ENCODE data around the gene CHADL. TPM values are rescaled to one million over a fixed set of nuclear protein-coding genes. Genes with fewer than 3 reads are reported as not detected.
"Not testable (repeated sequence)": the region's sequence is repeated elsewhere in the genome, so short reads cannot be mapped to it uniquely, and the experiment has no call there.

CHADL gene
- total and polyA plus RNA-seq, 4 experiments from 2014 or later, result 0.10 to 1.0 (median 0.47) TPM

- peaks cover 24 to 69% of the 10 kb centered on the region in 2 donors for H3K36me3 Mint-ChIP-seq
These were observed 27.2 kb upstream of the CHADL start for GRCh38 chr22:41267958-41268357.

GRCh38 chr22:41264408-41264941 lies 23.7 kb upstream of the CHADL start:
- Histone ChIP-seq H3K27me3 (ENCODE audit: insufficient read depth, low read length) (no peaks in the 10 kb centered on the region), H3K27ac (ENCODE audit: low read depth, low read length) (no peak overlapping the region), H3K9me3 (ENCODE audit: control insufficient read depth in 1 of 2, low read length in 2 of 2) (no peaks in the 10 kb centered on the region), H3K4me1 (ENCODE audit: insufficient read depth, low read length) (no peaks in the 10 kb centered on the region), H3K4me3 (ENCODE audit: low read length in 2 of 2) (no peak overlapping the region), H3K36me3 (ENCODE audit: insufficient read depth, low read length) (peaks cover 75% of the 10 kb centered on the region)
- POLR2A ChIA-PET (ENCODE audit: partially characterized antibody), result no interaction called here
- peaks cover 32 to 74% of the 10 kb centered on the region in 2 donors for H3K36me3 Mint-ChIP-seq
- H3K27ac Mint-ChIP-seq, result peak overlapping the region in 2 of 7 donors; percentile 27 to 75
- no peak for DNase-seq
- intact Hi-C loops (cut with micrococcal nuclease), result no loop called here
- peaks cover 0 to 3% (median under 1%) of the 10 kb centered on the region in 4 donors for H3K4me1 Mint-ChIP-seq
- no peaks in the 10 kb centered on the region for H3K9me3 Mint-ChIP-seq
- H3K27me3 Mint-ChIP-seq, result no peaks in the 10 kb centered on the region
- CTCF ChIA-PET (ENCODE audit: partially characterized antibody), result interaction anchor here (1.8 kb wide), 1 partner anchor 37 kb away, joined by 7 read pairs; the partner anchor contains the start of gene ZC3H7B
- no peak overlapping the region for H3K4me3 Mint-ChIP-seq

More at GRCh38 chr22:41267958-41268357, 27.2 kb upstream of the CHADL start:
- Histone ChIP-seq H3K4me3 (ENCODE audit: low read length in 2 of 2) (no peak overlapping the region), H3K9me3 (ENCODE audit: control insufficient read depth in 1 of 2, low read length in 2 of 2) (no peaks in the 10 kb centered on the region), H3K36me3 (ENCODE audit: insufficient read depth, low read length) (peaks cover 62% of the 10 kb centered on the region), H3K27ac (ENCODE audit: low read depth, low read length) (no peak overlapping the region), H3K4me1 (ENCODE audit: insufficient read depth, low read length) (no peaks in the 10 kb centered on the region), H3K27me3 (ENCODE audit: insufficient read depth, low read length) (no peaks in the 10 kb centered on the region)
- POLR2A ChIA-PET (ENCODE audit: partially characterized antibody), result no interaction called here
- Mint-ChIP-seq H3K4me1 (peaks cover 0 to 3% (median 2%) of the 10 kb centered on the region in 4 donors), H3K9me3 (no peaks in the 10 kb centered on the region), H3K4me3 (no peak overlapping the region), H3K27me3 (no peaks in the 10 kb centered on the region), H3K27ac (no peak overlapping the region)
- no peak for DNase-seq
- intact Hi-C loops (cut with micrococcal nuclease), result no loop called here
- CTCF ChIA-PET (ENCODE audit: partially characterized antibody), result interaction anchor here (0.7 kb wide), 1 partner anchor 10 kb away, joined by 3 read pairs; no protein-coding TSS in a partner anchor

- peaks cover 74% of the 10 kb centered on the region for H3K36me3 ChIP-seq (ENCODE audit: insufficient read depth, low read length)
- H3K9me3 Mint-ChIP-seq, result no peaks in the 10 kb centered on the region
- intact Hi-C loops (cut with micrococcal nuclease), result no loop called here
- no peak overlapping the region for H3K4me3 Mint-ChIP-seq
- no peaks in the 10 kb centered on the region for H3K27me3 ChIP-seq (ENCODE audit: insufficient read depth, low read length)
- H3K4me1 ChIP-seq (ENCODE audit: insufficient read depth, low read length), result no peaks in the 10 kb centered on the region
- peaks cover 0 to 2% (median 0%) of the 10 kb centered on the region in 4 donors for H3K4me1 Mint-ChIP-seq
- no peak for DNase-seq
- peak overlapping the region in 3 of 7 donors; percentile 29 to 42 (median 31) for H3K27ac Mint-ChIP-seq
- ChIA-PET CTCF (ENCODE audit: partially characterized antibody) (no interaction called here), POLR2A (ENCODE audit: partially characterized antibody) (no interaction called here)
- H3K36me3 Mint-ChIP-seq, result peaks cover 36 to 73% of the 10 kb centered on the region in 2 donors
- H3K9me3 ChIP-seq (ENCODE audit: control insufficient read depth in 1 of 2, low read length in 2 of 2), result no peaks in the 10 kb centered on the region
- no peak overlapping the region for H3K4me3 ChIP-seq (ENCODE audit: low read length in 2 of 2)
- no peak overlapping the region for H3K27ac ChIP-seq (ENCODE audit: low read depth, low read length)
- H3K27me3 Mint-ChIP-seq, result no peaks in the 10 kb centered on the region
These were observed 23.0 kb upstream of the CHADL start for GRCh38 chr22:41263704-41264103.

GRCh38 chr22:41262250-41262765 lies 21.6 kb upstream of the CHADL start:
- H3K27ac Mint-ChIP-seq, result peak overlapping the region in 2 of 7 donors; percentile 7 to 49
- no peaks in the 10 kb centered on the region for H3K9me3 Mint-ChIP-seq
- DNase-seq, result no peak
- POLR2A ChIA-PET (ENCODE audit: partially characterized antibody), result interaction anchor here (1.2 kb wide), 1 partner anchor 40 kb away, joined by 3 read pairs; the partner anchor contains the start of gene ZC3H7B
- H3K4me1 Mint-ChIP-seq, result peaks cover 0 to 2% (median 0%) of the 10 kb centered on the region in 4 donors
- no peak overlapping the region for H3K4me3 Mint-ChIP-seq
- Histone ChIP-seq H3K27ac (ENCODE audit: low read depth, low read length) (no peak overlapping the region), H3K4me1 (ENCODE audit: insufficient read depth, low read length) (no peaks in the 10 kb centered on the region), H3K27me3 (ENCODE audit: insufficient read depth, low read length) (no peaks in the 10 kb centered on the region), H3K36me3 (ENCODE audit: insufficient read depth, low read length) (peaks cover 71% of the 10 kb centered on the region), H3K4me3 (ENCODE audit: low read length in 2 of 2) (no peak overlapping the region), H3K9me3 (ENCODE audit: control insufficient read depth in 1 of 2, low read length in 2 of 2) (no peaks in the 10 kb centered on the region)
- intact Hi-C loops (cut with micrococcal nuclease), result no loop called here
- H3K27me3 Mint-ChIP-seq, result no peaks in the 10 kb centered on the region
- CTCF ChIA-PET (ENCODE audit: partially characterized antibody), result interaction anchor here (1.0 kb wide), 1 partner anchor 8 kb away, joined by 3 read pairs; no protein-coding TSS in a partner anchor
- peaks cover 38 to 75% of the 10 kb centered on the region in 2 donors for H3K36me3 Mint-ChIP-seq

- Histone ChIP-seq H3K27ac (ENCODE audit: low read depth, low read length) (no peak overlapping the region), H3K27me3 (ENCODE audit: insufficient read depth, low read length) (no peaks in the 10 kb centered on the region), H3K36me3 (ENCODE audit: insufficient read depth, low read length) (peaks cover 73% of the 10 kb centered on the region), H3K4me1 (ENCODE audit: insufficient read depth, low read length) (no peaks in the 10 kb centered on the region), H3K9me3 (ENCODE audit: control insufficient read depth in 1 of 2, low read length in 2 of 2) (no peaks in the 10 kb centered on the region), H3K4me3 (ENCODE audit: low read length in 2 of 2) (no peak overlapping the region)
- POLR2A ChIA-PET (ENCODE audit: partially characterized antibody), result interaction anchor here (1.2 kb wide), 1 partner anchor 40 kb away, joined by 3 read pairs; the partner anchor contains the start of gene ZC3H7B
- Mint-ChIP-seq H3K36me3 (peaks cover 42 to 77% of the 10 kb centered on the region in 2 donors), H3K4me1 (peaks cover 0 to 4% (median 0%) of the 10 kb centered on the region in 4 donors), H3K27me3 (no peaks in the 10 kb centered on the region), H3K4me3 (no peak overlapping the region), H3K9me3 (no peaks in the 10 kb centered on the region), H3K27ac (peak overlapping the region in 1 of 7 donors; percentile 49)
- CTCF ChIA-PET (ENCODE audit: partially characterized antibody), result interaction anchor here (1.0 kb wide), 1 partner anchor 9 kb away, joined by 3 read pairs; no protein-coding TSS in a partner anchor
- intact Hi-C loops (cut with micrococcal nuclease), result no loop called here
- no peak for DNase-seq
These were observed 21.0 kb upstream of the CHADL start for GRCh38 chr22:41261541-41262249.

GRCh38 chr22:41260871-41261270 lies 20.1 kb upstream of the CHADL start:
- H3K27me3 Mint-ChIP-seq, result no peaks in the 10 kb centered on the region
- Histone ChIP-seq H3K27ac (ENCODE audit: low read depth, low read length) (no peak overlapping the region), H3K27me3 (ENCODE audit: insufficient read depth, low read length) (no peaks in the 10 kb centered on the region), H3K36me3 (ENCODE audit: insufficient read depth, low read length) (peaks cover 80% of the 10 kb centered on the region), H3K4me3 (ENCODE audit: low read length in 2 of 2) (no peak overlapping the region), H3K4me1 (ENCODE audit: insufficient read depth, low read length) (no peaks in the 10 kb centered on the region), H3K9me3 (ENCODE audit: control insufficient read depth in 1 of 2, low read length in 2 of 2) (no peaks in the 10 kb centered on the region)
- CTCF ChIA-PET (ENCODE audit: partially characterized antibody), result no interaction called here
- peaks cover 0 to 2% (median 0%) of the 10 kb centered on the region in 4 donors for H3K4me1 Mint-ChIP-seq
- no peak overlapping the region for H3K27ac Mint-ChIP-seq
- peaks cover 34 to 77% of the 10 kb centered on the region in 2 donors for H3K36me3 Mint-ChIP-seq
- DNase-seq, result no peak
- intact Hi-C loops (cut with micrococcal nuclease), result no loop called here
- no peaks in the 10 kb centered on the region for H3K9me3 Mint-ChIP-seq
- POLR2A ChIA-PET (ENCODE audit: partially characterized antibody), result no interaction called here
- no peak overlapping the region for H3K4me3 Mint-ChIP-seq

- H3K9me3 Mint-ChIP-seq, DNase-seq: not testable (repeated sequence)
These were observed 19.0 kb upstream of the CHADL start for GRCh38 chr22:41259756-41260155.

More at GRCh38 chr22:41259756-41260155, 19.0 kb upstream of the CHADL start:
- POLR2A ChIA-PET (ENCODE audit: partially characterized antibody), result interaction anchor here (0.7 kb wide), 1 partner anchor 22 kb away, joined by 4 read pairs; no protein-coding TSS in a partner anchor
- H3K27me3 ChIP-seq (ENCODE audit: insufficient read depth, low read length); intact Hi-C loops (cut with micrococcal nuclease); H3K4me1 Mint-ChIP-seq; H3K27ac ChIP-seq (ENCODE audit: low read depth, low read length); H3K4me3 ChIP-seq (ENCODE audit: low read length in 2 of 2); H3K4me1 ChIP-seq (ENCODE audit: insufficient read depth, low read length); H3K27ac Mint-ChIP-seq; H3K9me3 ChIP-seq (ENCODE audit: control insufficient read depth in 1 of 2, low read length in 2 of 2); H3K27me3 Mint-ChIP-seq; H3K4me3 Mint-ChIP-seq; CTCF ChIA-PET (ENCODE audit: partially characterized antibody): not testable (repeated sequence)
- peaks cover 29 to 81% of the 10 kb centered on the region in 2 donors for H3K36me3 Mint-ChIP-seq
- peaks cover 77% of the 10 kb centered on the region for H3K36me3 ChIP-seq (ENCODE audit: insufficient read depth, low read length)

Data from CD4-positive, alpha-beta memory T cell (primary cell).